ENCODE data around the gene VPS26A.

- TF ChIP-seq POLR2AphosphoS5 (IDR thresholded peaks at IDR 0.05) (no peak), CTCF (IDR thresholded peaks at IDR 0.05) (no peak)
Measured at GRCh38 chr10:69181433-69181832, 57.5 kb downstream of the VPS26A start.

Measured in prostate gland (tissue), 2 donors.